Inflammatory macrophage treated with lipopolysaccharide for 4 hours (primary cell): ENCODE results near the gene ABTB1.
"Not testable (repeated sequence)": the region's sequence is repeated elsewhere in the genome, so short reads cannot be mapped to it uniquely, and the experiment has no call there.

Source experiments
- DNase-seq: peaks from one replicate; pipeline ENCODE4 v3.0.0-alpha.2; 2020

Gene ABTB1

DNA sequence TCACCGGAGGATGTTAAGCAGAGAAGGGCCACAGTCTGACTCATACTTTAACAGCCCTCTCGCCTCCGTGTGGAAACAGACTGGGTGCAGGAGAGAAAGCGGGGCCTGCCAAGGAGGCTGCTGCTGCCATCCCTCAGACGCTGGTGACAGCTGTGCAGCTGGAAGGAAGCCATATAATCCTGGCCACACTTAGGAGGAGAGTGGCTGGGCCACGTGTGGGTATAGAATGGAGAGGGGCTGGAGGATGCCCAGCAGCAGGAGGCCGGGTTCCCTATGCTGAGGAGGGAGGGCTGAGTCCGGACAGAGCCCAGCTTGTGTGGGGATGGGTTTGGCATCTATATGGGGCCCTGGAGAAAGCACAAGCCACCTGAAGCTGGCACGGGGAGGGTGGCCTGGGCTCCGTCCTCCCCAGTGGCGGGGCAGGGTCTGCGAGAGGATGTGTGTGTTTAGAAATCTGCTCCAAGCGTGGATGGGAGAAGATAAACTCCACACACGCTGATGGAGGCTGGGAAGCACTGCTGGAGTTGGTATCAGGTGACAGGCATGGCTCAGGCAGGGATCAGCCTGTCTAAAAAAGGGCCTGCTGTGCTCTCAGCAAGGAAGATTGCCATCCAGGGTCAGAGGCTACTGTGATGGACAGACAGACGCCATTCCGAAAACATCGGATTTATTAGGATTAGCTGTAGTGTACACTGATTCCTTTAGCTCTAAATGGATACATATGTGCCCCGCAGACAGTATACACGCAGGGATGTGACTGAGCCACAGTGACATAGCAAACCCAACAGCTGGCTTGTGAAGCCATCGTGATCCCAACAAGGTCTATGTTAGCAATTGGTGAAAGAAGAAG is 15.9 kb downstream of the ABTB1 start:
- no peak for DNase-seq

DNA sequence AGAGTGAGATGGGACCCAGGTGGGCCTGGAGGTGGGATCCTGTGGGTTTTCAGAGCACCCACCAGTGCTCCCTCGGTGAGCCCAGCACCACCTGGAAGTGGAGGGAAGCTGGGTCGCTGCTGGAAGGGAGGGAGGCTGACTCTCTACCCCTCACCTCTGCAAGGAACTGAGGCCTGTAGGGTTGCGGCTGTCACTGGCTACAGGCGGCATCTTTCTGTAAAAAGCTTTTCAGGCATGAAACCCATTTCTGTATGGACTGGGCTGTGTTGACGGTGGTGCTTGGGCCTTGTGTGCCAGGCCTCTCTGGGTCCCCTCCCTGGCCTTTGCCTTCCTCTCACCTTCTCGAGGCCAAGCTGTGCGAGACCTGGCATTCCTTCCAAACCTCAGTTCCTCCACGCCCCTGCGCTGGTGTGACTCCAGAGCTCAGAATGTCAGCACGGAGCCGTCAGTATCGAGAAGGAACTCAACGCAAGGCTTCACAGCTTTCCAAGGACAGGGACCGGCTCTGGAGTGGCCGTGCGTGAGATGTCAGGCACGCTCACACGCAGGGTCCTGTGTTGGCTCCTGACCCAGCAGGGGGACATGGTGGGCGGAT is 16.6 kb downstream of the ABTB1 start:
- DNase-seq = no peak

DNA sequence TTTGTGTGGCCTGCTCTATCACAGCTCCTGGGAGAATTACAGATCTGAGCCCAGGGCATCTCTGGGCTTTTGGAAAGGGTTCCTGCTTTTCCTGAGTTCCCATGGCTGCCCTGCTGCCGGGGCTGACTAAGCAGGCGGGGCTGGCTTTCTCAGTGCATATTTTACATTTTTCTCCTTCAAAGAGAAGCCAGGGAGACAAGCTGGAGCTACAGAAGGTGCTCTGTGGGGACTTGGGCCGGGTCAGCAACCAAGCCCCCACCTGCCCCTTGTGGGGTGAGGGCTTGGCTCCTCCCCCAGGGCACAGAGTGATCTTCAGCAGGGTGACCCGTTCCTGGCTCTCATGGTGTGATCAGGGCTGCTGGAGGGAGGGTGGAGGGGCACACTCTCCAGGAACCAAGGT is 17.4 kb downstream of the ABTB1 start:
- DNase-seq = no peak

DNA sequence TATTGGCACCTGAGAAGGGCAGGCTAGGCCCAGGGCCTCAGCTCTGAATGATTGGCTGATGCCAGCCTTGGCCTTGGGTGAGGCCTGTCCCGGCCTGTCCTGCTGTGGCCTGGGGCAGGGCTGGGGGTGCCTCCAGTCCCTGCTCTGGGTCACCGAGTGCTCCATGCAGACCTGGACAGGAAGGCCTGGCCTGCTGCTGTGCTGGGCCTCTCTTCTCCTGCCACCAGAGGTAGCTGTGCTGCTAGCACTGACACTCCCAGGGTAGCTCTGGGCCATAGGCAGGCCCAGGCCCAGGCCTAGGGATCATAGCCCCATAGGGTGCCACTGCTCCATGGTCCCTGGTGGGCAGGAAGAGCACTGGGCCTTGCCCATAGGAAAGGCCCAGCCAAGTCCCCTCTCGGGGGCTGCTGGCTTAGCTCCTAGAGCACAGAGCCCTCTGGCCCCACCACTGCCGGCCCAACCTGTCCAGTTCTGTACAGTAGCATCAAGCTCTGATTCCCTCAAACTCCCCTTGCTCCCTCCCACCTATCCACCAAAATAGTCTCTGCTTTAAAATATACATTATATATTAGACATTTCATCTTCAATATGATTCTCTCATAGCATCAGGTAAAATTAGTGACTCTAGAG is 18.2 kb downstream of the ABTB1 start:
- DNase-seq = peak; percentile 33

DNA sequence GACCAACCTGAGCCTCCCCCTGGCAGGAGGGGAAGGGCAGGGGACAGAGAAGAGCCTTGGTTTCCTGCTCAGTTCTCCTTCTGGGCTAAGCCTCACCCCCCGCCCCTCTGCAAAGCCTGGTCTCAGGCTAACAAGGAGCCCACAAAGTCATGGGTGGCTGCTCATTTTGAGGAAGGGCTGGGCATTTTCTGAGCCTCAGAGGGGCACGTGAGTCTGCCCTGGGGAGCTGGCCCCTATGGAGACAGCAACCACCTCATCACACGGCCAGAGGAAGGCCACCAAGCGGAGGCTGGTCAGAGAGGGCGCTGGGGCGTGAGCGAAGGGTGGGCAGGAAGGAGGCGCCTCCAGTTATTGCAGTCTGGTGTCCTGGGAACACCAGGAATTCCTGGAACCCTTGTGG is 18.7 kb downstream of the ABTB1 start:
- no peak for DNase-seq

DNA sequence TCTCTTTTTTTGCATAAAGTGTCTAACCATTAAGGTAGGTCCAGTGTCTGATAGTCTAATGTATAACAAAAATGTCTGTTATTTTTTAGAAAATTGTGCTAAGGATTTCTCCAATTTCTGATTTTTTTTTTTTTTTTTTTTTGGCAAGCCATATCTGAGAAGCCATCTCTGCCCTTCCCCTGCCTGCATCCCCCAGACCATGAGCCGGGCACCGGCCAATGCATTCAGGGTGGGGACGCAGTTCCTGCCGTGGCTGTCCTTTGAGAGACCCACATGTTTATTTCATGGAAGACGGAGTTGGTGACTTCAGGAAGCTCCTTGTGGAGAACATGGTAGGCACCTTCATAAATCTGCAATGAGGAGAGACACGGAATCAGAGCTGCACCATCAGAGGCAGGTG is 19.2 kb downstream of the ABTB1 start:
- DNase-seq = no peak

DNA sequence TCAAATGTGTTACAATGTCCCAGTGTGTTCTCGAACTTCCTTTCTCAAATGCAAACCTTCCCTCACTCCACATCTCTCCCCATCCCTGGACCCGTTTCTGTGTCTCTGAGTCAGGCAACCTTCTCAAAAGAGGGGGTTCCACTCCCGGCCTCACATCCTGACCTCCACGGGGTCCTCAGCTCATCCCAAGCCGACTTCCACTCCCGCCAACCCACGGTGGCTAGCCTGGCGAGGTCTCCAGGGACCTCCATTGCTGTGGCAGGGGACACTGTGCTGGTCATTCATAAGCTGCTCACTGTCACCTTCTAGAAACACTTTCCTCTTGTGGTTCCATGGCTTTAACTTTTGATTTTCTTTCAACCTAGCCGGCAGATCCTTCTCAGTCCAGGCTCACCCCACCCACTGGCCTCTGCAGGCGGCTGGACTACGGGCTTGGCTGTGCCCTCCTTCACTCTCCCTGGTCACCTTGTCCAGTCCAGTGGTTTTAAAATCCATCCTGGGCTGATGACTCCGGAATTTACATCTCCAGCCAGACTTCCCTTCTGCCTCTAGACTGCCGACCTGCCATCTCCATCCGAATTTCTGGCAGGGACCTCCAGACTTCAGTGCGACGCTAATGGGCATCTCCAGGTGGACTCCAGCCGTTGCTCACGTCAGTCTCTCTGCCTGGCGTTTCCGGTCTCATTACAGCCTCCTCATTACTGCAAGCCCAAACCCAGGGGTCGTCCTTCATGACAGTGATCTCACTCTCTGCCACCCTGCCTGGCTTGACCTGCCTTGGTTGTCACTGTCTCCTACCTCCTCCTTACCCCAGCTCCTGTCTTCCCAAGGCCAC is 20.0 kb downstream of the ABTB1 start:
- DNase-seq = no peak

DNA sequence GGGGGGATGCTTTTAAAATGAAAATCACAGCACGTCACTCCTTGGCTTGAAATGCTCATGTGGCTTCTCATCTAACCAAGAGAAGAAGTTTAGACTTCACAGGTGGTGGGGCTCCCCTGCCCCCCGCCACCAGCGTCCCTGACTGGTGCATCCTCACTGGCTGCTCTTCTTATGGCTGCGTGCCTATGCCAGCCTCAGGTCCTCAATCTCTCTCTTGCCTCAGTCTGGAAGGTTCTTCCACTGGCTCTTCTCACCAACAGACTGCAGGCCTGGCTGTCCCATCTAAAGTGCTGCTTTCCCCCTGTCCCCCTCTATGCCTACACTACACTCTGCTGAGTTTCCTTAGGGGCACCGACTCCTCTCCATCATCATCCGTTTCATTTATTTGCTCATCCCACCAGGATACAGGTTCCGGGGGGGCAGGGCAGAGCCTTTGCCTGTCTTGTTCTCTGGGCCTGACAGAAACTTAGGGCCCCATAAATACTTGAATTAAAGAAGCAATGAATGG is 20.6 kb downstream of the ABTB1 start:
- no peak for DNase-seq

DNA sequence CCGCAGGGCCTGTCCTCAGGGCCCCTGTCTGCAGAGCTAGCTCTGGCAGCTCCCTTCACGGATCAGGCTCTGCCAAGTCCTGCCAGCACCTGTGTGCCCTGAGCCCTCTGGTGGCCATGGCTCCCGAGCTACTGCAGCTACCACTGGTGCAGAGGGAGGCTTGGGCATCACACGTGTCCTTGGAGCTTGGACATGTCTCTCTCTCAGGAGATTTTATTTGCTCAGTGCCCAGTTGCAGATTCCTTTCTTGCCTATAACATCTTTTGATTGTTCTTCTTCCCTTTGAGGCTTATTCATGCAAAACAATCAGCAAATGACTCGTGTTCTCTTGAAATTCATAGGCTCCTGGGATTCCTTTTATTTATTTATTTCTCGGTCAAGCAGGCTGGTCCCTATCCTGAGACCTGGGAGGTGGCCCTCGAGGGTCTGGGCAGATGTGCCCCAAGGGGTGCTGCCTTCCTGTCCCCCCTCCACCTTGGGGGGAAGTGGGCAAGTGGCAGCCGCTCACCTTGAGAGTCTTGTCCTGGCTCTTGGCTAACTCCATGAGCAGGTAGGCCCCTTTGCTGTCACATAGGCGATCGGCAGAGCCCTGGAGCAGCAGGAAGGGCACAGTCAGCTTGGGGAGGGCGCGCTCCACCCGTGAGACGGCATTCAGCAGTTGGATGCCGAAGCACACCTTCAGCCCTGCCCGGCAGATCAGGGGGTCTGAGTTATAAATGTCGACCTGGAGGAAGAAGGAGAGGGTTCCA is 21.9 kb downstream of the ABTB1 start:
- DNase-seq = peak; percentile 24

DNA sequence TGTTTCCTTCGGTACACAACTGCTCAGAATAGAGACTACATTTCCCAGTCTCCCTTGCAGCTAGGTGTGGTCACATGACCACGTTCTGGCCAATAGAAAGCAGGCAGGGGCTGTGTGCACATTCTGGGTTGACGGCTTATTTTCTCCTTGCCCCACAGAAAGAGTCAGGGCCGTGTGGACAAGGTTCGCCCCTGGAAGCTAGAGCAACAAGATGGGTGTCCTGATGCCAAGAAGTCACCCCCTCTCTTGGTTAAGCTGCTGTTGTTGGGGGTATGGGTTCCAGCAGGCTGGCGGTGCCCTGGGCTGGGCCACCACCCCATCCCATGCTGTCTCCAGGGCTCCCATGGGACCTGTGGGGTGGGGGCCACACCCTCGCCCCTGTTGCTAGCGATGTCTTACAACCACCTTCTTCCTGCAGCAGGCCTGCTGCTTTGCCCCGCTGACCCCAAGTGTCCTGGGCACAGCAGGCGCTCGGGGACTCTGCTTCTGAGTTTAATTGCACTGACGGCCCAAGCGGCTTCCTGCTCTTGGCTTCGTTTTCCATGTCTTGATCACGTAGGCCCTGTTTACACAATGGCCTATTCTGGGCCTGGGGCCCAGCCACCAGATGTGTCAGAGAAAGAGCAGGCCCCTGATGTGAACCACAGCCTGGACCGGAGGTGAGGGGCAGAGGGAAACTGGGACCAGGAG is 24.9 kb downstream of the ABTB1 start:
- DNase-seq = peak; percentile 32

DNA sequence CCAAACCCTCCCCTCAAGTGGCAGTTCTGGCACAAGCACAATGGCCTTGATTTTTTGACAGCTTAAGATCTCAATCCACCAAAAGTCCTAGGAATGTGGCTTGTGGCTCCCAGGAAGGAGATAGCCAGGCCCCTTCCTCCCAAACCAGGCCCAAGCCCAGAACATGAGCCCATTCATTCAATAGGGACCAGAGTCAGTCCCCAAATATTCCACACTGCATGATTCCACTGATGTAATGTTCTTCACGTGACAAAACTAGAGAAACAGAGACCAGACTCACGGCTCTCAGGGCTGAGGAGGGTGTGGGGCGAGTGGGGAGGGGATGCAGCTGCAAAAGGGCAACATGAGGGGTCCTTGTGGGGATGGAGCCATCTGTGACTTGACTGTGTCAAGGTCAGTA is 25.5 kb downstream of the ABTB1 start:
- DNase-seq = no peak

DNA sequence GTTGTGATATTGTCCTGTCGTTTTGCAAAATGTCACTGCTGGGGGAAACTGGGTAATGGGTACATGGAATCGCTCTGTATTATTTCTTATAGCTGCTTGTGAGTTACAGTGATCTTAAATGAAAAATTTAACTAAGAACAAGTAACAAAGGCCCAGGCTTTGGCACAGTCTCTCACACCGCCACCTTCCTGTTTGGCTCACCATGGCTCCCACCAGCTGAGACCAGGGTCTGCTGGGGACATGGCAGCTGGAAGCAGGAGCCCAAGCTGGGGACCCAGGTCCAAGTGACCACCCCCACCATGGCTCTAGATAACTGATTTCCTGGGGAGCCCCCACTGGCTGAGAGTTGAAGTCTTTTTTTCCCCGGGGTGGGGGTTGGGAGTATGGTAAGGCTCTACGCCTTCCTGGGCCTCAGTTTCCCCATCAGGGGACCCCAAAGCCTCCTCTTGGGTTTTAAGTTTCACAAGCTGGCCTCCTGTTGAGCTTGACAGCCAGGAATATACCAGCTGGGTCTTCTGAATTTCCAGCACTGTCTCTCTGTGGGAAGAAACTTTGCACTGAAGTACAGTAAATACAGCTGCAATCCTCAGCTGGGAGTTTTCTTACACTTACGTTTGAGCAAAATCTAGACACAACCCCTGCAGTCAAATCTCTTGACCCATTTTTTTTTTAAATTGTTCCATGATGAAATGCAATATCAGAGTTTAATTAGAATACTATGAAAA is 26.1 kb downstream of the ABTB1 start:
- no peak for DNase-seq

DNA sequence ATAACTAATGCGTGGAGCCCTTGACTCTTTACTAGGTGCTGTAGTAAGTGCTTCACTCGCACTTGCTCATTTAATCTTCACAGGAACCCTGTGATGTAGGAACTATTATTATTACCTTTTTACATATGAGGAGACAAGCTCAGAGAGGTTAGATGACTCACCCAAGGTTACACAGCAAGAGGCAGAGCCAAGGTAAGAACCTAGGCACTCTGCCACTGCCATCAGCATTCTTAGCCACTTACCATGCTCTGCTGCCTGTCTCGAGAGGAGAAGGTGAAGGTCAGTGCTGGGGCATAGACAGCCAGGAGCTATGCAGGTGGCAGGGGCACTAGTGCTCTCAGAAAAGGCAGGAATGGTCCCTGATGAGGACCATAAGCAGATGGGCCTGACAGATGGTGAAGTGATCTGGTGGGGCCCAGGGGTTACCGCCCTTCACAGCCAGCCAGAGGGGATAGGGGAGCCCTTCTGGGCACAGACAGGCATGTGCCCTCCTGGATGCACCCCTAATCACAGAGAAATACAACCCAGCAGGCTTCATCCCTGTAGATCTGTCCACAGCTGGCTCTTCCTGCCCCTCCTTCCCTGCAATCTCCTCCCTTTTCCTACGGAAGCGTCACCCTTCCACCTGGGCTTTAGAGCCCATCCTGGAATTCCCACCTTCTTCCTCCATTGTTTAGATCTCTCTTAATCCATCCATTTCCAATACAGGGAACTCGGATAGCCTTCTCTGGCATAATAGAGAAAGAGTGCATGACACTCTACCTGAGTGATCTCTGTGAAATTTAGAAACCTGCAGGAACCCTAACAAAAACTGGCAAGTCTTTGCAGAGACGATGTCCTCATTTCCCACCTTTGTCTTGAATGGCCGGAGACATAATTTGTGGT is 26.9 kb downstream of the ABTB1 start:
- DNase-seq = no peak

DNA sequence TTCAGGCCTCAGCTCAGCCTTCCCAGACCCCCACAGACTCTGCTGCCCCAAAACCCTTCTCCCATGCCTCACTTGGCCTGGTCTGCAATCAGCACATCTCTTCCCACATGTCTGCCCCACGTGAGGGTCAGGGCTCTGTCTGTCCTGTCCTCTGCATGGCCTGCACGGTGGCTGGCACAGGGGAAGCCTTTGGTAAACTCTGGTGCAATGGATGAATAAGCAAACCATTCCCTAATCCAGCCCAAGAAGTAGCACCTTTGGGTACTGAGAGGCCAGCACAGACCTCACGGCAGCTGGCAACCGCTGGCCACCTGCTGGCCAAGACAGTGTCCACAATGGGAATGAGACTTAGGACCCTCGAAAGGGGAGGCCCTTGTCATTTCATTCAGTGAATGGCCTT is 27.7 kb downstream of the ABTB1 start:
- DNase-seq = no peak

DNA sequence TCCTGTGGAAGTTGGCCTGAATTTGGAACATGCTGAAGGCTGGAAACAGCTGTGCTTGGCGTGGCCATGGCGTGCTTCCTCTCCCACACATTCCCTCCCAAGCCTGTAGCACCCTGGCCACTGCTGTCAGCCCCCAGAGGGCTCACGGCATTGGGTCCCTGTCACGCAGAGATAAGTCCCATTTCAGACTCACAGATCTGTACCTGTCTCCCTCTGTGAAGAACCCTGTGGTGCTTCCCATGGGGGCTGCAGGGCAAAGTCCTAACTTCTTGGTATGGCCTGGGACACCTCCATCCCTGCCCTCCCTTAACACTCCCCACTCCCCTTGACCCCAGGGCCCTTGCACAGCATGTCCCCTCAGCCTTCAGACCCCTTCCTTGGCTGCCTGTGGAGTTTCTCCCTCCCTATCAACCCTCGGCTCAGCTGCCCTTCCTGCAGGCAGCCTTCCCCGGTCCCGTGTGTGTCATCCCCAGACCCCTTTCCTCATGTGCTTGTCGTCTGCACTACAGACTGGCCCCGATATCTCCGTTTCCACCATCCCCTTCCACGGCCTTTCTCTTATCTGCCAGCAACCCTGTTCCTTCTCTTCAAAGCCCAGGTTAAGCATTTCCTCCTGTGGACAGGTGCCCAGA is 28.6 kb downstream of the ABTB1 start:
- DNase-seq = no peak

DNA sequence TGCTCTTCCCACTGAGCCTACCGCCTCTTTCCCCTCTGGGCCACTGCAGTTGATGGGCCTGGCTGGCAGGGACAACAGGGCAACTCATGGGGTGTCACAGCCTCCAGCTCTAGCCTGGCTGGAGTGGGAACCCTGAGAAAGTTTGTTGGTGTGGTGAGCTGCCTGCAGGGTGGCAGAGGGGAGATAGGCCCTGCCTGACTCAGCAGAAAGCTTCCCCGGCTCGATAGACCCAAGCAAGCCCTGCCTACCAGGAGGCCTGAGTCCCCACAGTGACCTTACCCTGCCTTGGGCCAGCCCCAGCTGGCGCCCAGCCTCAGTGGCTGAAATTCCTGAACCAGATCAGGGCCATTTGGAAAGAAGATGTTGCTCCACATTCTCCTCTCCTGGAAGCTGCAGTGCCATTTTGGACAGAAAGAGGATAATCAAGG is 29.4 kb downstream of the ABTB1 start:
- DNase-seq = no peak

DNA sequence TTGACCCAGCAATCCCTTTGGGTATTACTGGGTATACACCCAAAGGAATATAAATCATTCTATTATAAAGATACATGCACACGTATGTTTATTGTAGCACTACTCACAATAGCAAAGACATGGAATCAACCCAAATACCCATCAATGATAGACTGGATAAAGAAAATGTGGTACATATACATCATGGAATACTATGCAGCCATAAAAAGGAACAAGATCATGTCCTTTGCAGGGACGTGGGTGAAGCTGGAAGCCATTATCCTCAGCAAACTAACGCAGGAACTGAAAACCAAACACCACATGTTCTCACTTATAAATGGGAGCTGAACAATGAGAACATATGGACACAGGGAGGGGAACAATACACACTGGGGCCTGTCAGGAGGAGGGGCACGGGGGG is 32.1 kb downstream of the ABTB1 start:
- not testable (repeated sequence) for DNase-seq

DNA sequence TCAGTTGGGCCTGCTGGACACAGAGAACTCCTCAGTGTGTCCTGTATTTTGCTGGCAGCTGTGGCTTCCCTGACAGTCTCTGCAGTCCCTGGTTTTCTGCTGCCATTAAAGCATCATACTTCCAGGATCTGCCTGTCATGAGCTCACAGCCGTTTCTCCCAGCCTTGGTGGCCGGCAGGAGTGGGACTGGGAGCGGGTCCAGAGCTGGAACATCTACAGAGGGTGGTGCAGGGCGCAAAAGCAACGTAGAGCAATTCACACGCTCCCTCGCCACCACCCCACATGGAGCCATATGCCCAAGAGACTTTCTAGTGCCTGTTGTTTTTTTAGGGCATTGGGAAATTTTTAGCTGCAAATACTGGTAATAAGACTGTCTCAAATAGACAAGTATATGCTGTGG is 33.6 kb downstream of the ABTB1 start:
- DNase-seq = no peak

DNA sequence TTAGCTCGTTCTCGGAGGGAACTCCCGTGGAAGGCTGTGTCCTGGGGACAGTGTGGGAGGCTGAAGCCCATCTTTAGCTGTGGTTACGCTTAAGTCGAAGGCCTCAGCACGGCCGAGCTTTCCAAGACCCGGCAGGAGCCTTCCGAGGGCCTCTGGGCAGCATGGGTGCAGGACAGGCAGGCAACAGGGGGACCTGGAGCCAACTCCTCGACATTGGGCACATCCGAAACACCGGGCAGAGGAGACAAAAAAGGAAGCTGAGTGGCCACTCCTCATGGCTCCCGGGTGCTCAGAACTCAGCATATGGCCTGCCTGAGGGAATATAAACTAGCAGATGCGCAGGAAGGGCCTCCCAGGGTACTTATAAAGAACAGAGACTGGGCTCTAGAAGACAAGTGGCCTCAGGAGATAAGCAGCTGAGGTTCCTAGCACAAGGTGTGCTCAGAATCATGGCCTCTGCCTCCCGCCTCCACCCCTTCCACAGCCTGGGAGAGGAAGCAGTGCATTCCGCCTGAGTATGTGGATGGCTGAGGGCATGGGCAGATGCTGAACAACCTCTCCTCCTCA is 34.1 kb downstream of the ABTB1 start:
- DNase-seq = no peak
